Left renal cortex interstitium (tissue), 4 donors: ENCODE results near the gene DCBLD1. TPM values are rescaled to one million over a fixed set of nuclear protein-coding genes. Genes with fewer than 3 reads are reported as not detected.

Experiments
- polyA plus RNA-seq, 4 donors: library from polyadenylated mRNA; unstranded; fragments of 120-200 nt; gene quantifications; one replicate each; pipeline ENCODE4 v1.2.1, GENCODE V29; 2013; ENCODE audit not compliant: insufficient read length in 4 of 4

Gene DCBLD1
- polyA plus RNA-seq, 4 donors: 9.0 to 13.0 (median 10.5) TPM

Other genes with a start within 250 kb of the DCBLD1 start
- not detected for gene VGLL2, start 217.1 kb upstream of the DCBLD1 start, polyA plus RNA-seq
- under 1 TPM; 0.10 to 0.16 (median 0.13) TPM for gene ROS1, start 56.7 kb upstream of the DCBLD1 start, polyA plus RNA-seq
- gene GOPC, start 119.8 kb downstream of the DCBLD1 start, polyA plus RNA-seq: 10 to 100 TPM; 57.1 to 64.4 (median 60.7) TPM
- gene NUS1, start 192.8 kb downstream of the DCBLD1 start, polyA plus RNA-seq: 10 to 100 TPM; 46.3 to 58.4 (median 54.8) TPM